Subcutaneous adipose tissue (tissue), 4 donors: ENCODE data around the gene RIMS1. TPM values are rescaled to one million over a fixed set of nuclear protein-coding genes. Genes with fewer than 3 reads are reported as not detected.

Experiments used
- total RNA-seq, 4 donors: library from RNA; depleted of rRNA; stranded (reverse); fragments of >200 nt; gene quantifications; one replicate each; pipeline ENCODE4 v1.1.0, GENCODE V29; 2016
- TF ChIP-seq, protein P1 (sequence below): fragments of 450-650 bp; IDR thresholded peaks from one replicate; pipeline ENCODE4 v1.5.1; 2016; ENCODE audit warnings: low read depth, mild to moderate bottlenecking, control low read depth, antibody characterized with exemption, moderate library complexity

RIMS1 gene
- total RNA-seq, 4 donors from 2014 or later: 0.19 to 2.1 (median 1.3) TPM

DNA sequence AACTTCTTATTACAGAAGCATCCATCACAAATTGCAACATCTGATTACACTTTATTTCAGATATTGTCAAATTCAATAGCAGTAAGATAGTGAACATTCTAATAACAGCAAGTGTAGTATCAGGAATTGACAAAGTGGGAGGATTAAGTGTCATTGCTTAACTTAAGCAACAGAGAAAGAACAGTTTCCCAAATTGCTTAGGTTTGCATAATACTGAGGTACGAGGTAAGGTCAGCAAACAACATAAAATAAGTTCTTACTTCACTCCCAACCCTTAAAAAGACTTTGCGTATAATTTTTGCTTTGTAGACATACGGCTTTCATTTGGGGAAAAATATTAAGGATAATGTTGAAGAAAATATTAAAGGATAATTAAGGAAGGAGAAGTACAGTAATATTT lies 163.0 kb downstream of the RIMS1 start:
- TF ChIP-seq, protein P1, sequence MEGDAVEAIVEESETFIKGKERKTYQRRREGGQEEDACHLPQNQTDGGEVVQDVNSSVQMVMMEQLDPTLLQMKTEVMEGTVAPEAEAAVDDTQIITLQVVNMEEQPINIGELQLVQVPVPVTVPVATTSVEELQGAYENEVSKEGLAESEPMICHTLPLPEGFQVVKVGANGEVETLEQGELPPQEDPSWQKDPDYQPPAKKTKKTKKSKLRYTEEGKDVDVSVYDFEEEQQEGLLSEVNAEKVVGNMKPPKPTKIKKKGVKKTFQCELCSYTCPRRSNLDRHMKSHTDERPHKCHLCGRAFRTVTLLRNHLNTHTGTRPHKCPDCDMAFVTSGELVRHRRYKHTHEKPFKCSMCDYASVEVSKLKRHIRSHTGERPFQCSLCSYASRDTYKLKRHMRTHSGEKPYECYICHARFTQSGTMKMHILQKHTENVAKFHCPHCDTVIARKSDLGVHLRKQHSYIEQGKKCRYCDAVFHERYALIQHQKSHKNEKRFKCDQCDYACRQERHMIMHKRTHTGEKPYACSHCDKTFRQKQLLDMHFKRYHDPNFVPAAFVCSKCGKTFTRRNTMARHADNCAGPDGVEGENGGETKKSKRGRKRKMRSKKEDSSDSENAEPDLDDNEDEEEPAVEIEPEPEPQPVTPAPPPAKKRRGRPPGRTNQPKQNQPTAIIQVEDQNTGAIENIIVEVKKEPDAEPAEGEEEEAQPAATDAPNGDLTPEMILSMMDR: no peak

DNA sequence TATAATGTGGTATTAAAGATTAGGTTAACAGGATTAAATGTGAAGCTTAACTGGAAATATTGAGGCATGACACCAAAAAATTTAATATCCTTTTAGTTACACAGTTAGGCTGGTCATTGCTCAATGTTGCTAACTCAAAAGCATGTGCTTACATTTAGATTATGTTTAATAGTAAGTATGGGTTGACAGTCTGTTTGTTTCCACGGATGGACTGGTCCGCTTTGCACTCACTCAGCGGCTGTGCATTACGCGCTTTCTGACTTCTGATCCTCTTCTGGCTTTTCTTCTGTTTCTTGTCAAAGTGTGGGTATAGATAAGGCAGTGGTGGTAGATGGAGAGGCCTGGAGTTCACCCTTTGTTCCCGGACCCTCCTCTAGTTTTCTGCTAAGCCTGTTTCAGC lies 174.9 kb downstream of the RIMS1 start:
- TF ChIP-seq, protein P1: no peak

DNA sequence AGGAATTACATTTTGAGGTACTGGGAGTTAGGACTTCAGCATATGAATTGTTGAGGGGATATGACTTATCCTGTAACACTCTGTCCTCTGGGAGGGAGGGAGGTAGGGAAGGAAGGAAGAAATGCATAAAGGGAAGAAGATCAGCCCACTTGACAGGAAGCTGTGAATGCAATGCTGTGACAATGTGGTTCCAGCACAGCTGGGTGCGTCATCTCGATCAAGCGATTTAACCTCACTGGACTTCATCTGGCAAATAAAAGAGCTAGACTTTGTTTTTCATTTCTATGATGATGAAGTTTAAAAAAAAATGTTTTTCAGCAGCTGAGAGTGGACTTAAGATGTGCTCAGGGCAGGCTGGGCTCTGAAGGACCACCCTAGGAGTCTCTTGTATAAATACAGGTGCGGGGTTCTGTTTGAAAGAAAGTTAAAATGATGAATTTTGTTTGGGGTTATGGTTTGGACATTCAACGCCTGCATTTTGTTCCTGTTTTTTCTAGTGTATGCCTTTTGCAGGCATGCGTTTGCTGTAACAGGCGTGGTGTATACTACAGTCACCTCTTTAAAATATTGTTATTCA lies 178.1 kb downstream of the RIMS1 start:
- TF ChIP-seq, protein P1: no peak

DNA sequence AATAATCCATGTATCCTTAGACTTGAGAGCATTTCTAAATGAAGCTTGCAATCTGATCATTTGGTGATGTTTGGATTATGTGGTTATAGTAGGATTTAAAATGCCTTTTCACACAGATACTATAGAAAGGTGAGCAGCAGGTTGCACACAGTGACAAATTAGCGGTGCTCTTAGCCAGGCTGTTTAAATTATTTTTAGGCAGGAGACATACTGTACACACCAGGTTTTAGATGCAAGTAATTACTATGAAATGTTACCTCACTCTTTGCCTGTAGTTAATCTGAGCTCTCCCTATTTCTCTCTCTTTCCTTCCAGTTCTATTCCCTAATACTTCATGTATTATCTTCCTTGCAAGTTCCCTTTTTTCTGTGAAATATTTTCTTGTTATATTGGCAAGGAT lies 191.7 kb downstream of the RIMS1 start:
- TF ChIP-seq, protein P1: no peak

DNA sequence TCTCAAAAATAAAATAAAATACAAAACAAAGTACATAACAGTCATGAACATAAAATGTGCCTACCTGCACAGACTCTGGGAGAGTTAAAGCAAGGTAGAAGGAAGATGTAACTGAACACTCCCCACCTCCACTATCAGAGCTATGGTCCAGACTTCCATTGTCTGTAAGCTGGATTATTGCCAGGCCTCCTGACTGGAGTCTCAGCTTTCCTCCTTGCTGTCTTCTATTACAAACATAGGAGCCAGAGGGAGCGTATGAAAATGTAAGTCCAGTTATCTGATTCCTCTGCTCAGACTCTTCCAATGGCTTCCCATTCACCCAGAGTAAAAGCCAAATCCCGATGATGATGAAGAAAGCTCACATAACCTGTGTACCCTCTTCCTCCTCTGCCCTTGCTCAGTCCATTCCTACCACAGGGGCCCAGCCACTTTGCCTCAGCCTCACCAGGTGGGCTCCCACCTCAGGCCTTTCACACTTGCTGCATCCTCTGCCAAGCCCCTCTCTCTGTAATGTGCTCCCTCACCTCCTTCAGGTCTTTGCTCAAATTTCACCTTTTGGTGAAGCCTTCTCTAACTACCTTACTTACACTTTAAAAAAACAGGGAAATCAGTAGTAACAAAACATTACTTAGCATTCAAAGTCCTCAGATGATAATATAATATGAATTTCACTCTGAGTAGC lies 194.1 kb downstream of the RIMS1 start:
- TF ChIP-seq, protein P1: no peak

DNA sequence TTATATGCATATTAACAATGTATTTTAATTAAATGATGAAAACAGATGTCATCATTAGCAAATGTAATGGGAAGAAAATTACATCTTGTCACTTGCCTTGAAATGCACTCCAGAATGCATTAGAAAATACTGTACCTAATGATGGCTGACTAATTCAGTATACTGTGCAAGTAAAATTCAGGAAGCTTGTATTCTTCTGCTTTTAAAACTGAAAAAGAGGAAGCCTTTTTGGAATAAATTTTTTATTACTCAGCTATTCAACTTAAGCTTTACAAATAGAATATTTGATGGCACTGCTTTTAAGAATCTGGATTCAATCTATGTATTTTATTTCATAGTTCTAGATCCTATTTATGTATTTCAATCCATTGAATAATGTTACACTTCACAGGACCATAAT lies 195.5 kb downstream of the RIMS1 start:
- TF ChIP-seq, protein P1: no peak

DNA sequence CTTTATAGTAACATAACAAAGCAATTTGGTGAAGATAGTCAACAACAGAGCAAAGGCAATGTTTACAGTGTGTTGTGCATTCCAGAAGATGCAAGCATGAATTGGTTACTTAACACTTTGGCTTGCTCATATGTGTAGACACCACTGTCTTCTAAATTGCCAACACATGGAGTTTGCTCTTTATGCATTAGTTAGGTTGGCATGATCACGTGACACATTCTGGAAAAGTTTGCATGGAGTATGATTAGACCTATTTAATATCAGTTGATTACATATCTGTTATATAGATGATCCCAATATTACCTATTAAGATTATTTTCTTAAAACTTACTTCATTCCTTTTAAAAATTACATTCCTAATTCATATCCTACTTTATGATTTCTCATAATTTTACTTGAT lies 197.6 kb downstream of the RIMS1 start:
- TF ChIP-seq, protein P1: no peak
